K562 (cell line): ENCODE results near the gene WTIP. TPM values are rescaled to one million over a fixed set of nuclear protein-coding genes. Genes with fewer than 3 reads are reported as not detected.

Experiments used
- ATAC-seq: fragments of 200-7000 bp; cut with Tn5 transposase; 3 replicates; pipeline ENCODE4 v1.9.1; 2020; ENCODE audit warnings: moderate library complexity
- BruUV-seq: library from RNA; stranded (reverse); fragments of 400-500 nt; replicated peaks from 2 replicates; lab custom pipeline; 2021; lab: Mats Ljungman, UMichigan
- CTCF ChIA-PET: fragments of 300-600 bp; formaldehyde crosslinking; extraction: SDS; loops from one replicate; lab custom pipeline; 2021; ENCODE audit warnings: low intra/inter-chr PET ratio; lab: Yijun Ruan, JAX
- POLR2A ChIA-PET: fragments of 300-600, 350-650 bp; sonication (Branson Sonifier 250); formaldehyde crosslinking; extraction: SDS; loops from one replicate; lab custom pipeline; 2021; ENCODE audit warnings: antibody characterized with exemption, inconsistent platforms; lab: Yijun Ruan, JAX
- DNase-seq, 4 experiments: peaks; one replicate each; pipeline versions ENCODE4 v3.0.0 to v3.0.0-alpha.2; 2011 to 2018; ENCODE audit warnings: low spot score in 3 of 4, mixed read lengths in 3 of 4; ENCODE audit errors: extremely low read depth in 1 of 4
- FAIRE-seq: peaks from 2 replicates; lab custom pipeline; 2011; peaks lifted over from hg19 to GRCh38; lab: Jason Lieb, UNC
- H2AFZ ChIP-seq: 2 replicates; pipeline ENCODE4 v1.6.0; 2011; ENCODE audit warnings: low read depth, low read length, control low read depth, inconsistent platforms
- H3K27ac ChIP-seq: fragments of 200-600 bp; 3 replicates; pipeline ENCODE4 v1.8.0; 2011; ENCODE audit warnings: low read depth, mild to moderate bottlenecking, control low read depth, inconsistent platforms, low read length, moderate library complexity, mixed read lengths; ENCODE audit errors: extremely low read depth
- H3K27me3 ChIP-seq, 2 experiments: fragments of 300-600 bp in 1 of 2; 2 replicates in 1 of 2; 3 replicates in 1 of 2; pipeline versions ENCODE4 v1.6.0 to v1.8.0; 2011; ENCODE audit warnings: inconsistent platforms in 2 of 2, low read length in 2 of 2, mild to moderate bottlenecking in 1 of 2, mixed read lengths in 1 of 2, moderate library complexity in 1 of 2; ENCODE audit not compliant: control insufficient read depth in 2 of 2, insufficient read depth in 2 of 2
- H3K36me3 ChIP-seq: fragments of 300-600 bp; 3 replicates; pipeline ENCODE4 v1.8.0; 2011; ENCODE audit warnings: mild to moderate bottlenecking, low read length, inconsistent platforms; ENCODE audit not compliant: control insufficient read depth, insufficient read depth
- H3K4me1 ChIP-seq, 2 experiments: fragments of 200-600 bp in 1 of 2; replicated peaks in 1 of 2; 2 replicates in 1 of 2; 3 replicates in 1 of 2; pipeline versions ENCODE4 v1.5.1 to v1.8.0; 2011; ENCODE audit warnings: inconsistent platforms in 2 of 2, low read length in 2 of 2, mild to moderate bottlenecking in 1 of 2, mixed read lengths in 1 of 2, moderate library complexity in 1 of 2; ENCODE audit not compliant: control insufficient read depth in 2 of 2, insufficient read depth in 2 of 2
- H3K4me2 ChIP-seq: 2 replicates; pipeline ENCODE4 v1.6.1; 2011; ENCODE audit warnings: low read length, control low read depth, inconsistent platforms, mixed read lengths; ENCODE audit not compliant: insufficient read depth
- H3K4me3 ChIP-seq: fragments of 200-600 bp; sonication (generic), shearing (Covaris generic); 2 replicates; pipeline ENCODE4 v1.5.1; 2016; ENCODE audit warnings: control low read depth, inconsistent platforms
- H3K79me2 ChIP-seq: fragments of 200-600 bp; 3 replicates; pipeline ENCODE4 v1.8.0; 2011; ENCODE audit warnings: low read length, inconsistent platforms; ENCODE audit not compliant: control insufficient read depth, insufficient read depth
- H3K9ac ChIP-seq, 2 experiments: 2 replicates each; pipeline versions ENCODE4 v1.6.0 to v1.6.1; 2011; ENCODE audit warnings: low read depth in 2 of 2, low read length in 2 of 2, control low read depth in 1 of 2, inconsistent platforms in 1 of 2, mild to moderate bottlenecking in 1 of 2, mixed read lengths in 1 of 2; ENCODE audit not compliant: insufficient read depth in 1 of 2
- H3K9me1 ChIP-seq: one replicate; pipeline ENCODE4 v1.6.0; 2011; ENCODE audit warnings: inconsistent platforms, mild to moderate bottlenecking, low read length, moderate library complexity; ENCODE audit not compliant: control insufficient read depth, insufficient read depth
- H3K9me3 ChIP-seq: replicated peaks from 2 replicates; pipeline ENCODE4 v1.5.1; 2011; ENCODE audit warnings: low read depth, low read length, inconsistent platforms; ENCODE audit not compliant: control insufficient read depth, insufficient read depth
- H4K20me1 ChIP-seq: replicated peaks from 2 replicates; pipeline ENCODE4 v1.6.1; 2011; ENCODE audit warnings: low read length, inconsistent platforms, mixed read lengths; ENCODE audit not compliant: control insufficient read depth, insufficient read depth
- CREM ChIP-seq: IDR thresholded peaks from 2 replicates; pipeline ENCODE4 v1.6.1; 2014; ENCODE audit warnings: antibody characterized with exemption, low read depth
- NR1H2 ChIP-seq: sonication (generic); formaldehyde crosslinking; IDR thresholded peaks from 2 replicates; pipeline ENCODE4 v1.4.0; 2020; ENCODE audit warnings: mild to moderate bottlenecking, missing genetic modification reagents
- POLR2H ChIP-seq: IDR thresholded peaks from 2 replicates; pipeline ENCODE4 v1.6.1; 2016; ENCODE audit warnings: missing genetic modification characterization, low read depth, mild to moderate bottlenecking, control low read depth, missing compliant biosample characterization, moderate library complexity
- RBM39 ChIP-seq: fragments of 200-400 bp; formaldehyde crosslinking; optimal IDR thresholded peaks from 2 replicates; pipeline ENCODE3; 2018; ENCODE audit warnings: low read depth, low read length
- WGBS: fragments of 100-300 bp; shearing (Covaris generic); methylation state at CpG from one replicate; pipeline ENCODE4 v1.1.6; 2016; ENCODE audit warnings: low coverage, mixed read lengths; ENCODE audit not compliant: insufficient coverage; ENCODE audit errors: missing lambda C conversion rate; 5-methylcytosine and 5-hydroxymethylcytosine counted together
- in situ Hi-C: fragments of 300-500 bp; cut with MboI; formaldehyde crosslinking; loops from 4 replicates; pipeline ENCODE4 v1.15.0; 2018; ENCODE audit warnings: inconsistent platforms, mixed read lengths
- intact Hi-C: fragments of 100-400 bp; cut with micrococcal nuclease; formaldehyde crosslinking; loops from 2 replicates; pipeline ENCODE4 v1.14.2; 2022
- polyA plus RNA-seq, 8 experiments: library from polyadenylated mRNA; depleted of rRNA in 4 of 8; stranded (reverse) in 5 of 8; unstranded in 3 of 8; fragments of >200 nt; fragmentation: Nextera tagmentation in 2 of 8; fragmentation: Illumina TruSeq in 1 of 8; extraction: Ambion mirVana in 2 of 8; extraction: Trizol in 1 of 8; gene quantifications; 2 replicates each; pipeline versions ENCODE4 v1.2.1 to v1.2.3, GENCODE V29; 2011 to 2014; ENCODE audit warnings: inconsistent platforms in 1 of 8, missing spikeins in 1 of 8
- total RNA-seq, 7 experiments: library from RNA; depleted of rRNA in 6 of 7; stranded (reverse); fragments of >200 nt in 6 of 7; fragmentation: Illumina TruSeq in 2 of 7; extraction: Trizol in 2 of 7; gene quantifications; 2 replicates each; pipeline versions ENCODE4 v1.2.1 to v1.2.3, GENCODE V29; 2011 to 2021; ENCODE audit warnings: low replicate concordance in 1 of 7
- TF ChIP-seq, protein P1 (sequence below): fragments of 200-600 bp; sonication (generic); IDR thresholded peaks from one replicate; pipeline ENCODE4 v1.6.1; 2012; ENCODE audit warnings: mild to moderate bottlenecking, low read depth, low read length, inconsistent platforms

Gene WTIP
- total and polyA plus RNA-seq, 9 of the 15 experiments (the other 6 are each of a cell fraction or from before 2014, with no cell fraction given): under 0.01 to 0.54 (median 0.27) TPM; not detected in 1

DNA sequence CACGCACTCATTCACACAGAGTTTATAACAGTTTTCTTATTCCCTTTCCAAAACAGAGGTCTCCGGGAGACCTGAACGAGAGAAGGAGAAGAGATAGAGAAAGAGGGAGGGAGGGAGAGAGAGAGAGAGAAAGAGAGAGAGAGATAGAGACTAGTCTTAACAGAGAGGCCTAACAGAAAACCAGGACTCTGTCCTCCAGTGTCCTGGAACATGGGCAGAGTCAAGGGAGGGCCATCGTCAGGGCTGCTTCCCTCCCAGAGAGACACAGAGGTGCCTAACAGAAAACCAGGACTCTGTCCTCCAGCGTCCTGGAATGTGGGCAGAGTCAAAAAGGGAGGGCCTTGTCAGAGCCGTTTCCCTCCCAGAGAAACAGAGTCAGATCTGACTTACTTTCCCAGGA lies 78.7 kb downstream of the WTIP start:
- no peak for TF ChIP-seq POLR2H (tag)
- TF ChIP-seq, protein P1, sequence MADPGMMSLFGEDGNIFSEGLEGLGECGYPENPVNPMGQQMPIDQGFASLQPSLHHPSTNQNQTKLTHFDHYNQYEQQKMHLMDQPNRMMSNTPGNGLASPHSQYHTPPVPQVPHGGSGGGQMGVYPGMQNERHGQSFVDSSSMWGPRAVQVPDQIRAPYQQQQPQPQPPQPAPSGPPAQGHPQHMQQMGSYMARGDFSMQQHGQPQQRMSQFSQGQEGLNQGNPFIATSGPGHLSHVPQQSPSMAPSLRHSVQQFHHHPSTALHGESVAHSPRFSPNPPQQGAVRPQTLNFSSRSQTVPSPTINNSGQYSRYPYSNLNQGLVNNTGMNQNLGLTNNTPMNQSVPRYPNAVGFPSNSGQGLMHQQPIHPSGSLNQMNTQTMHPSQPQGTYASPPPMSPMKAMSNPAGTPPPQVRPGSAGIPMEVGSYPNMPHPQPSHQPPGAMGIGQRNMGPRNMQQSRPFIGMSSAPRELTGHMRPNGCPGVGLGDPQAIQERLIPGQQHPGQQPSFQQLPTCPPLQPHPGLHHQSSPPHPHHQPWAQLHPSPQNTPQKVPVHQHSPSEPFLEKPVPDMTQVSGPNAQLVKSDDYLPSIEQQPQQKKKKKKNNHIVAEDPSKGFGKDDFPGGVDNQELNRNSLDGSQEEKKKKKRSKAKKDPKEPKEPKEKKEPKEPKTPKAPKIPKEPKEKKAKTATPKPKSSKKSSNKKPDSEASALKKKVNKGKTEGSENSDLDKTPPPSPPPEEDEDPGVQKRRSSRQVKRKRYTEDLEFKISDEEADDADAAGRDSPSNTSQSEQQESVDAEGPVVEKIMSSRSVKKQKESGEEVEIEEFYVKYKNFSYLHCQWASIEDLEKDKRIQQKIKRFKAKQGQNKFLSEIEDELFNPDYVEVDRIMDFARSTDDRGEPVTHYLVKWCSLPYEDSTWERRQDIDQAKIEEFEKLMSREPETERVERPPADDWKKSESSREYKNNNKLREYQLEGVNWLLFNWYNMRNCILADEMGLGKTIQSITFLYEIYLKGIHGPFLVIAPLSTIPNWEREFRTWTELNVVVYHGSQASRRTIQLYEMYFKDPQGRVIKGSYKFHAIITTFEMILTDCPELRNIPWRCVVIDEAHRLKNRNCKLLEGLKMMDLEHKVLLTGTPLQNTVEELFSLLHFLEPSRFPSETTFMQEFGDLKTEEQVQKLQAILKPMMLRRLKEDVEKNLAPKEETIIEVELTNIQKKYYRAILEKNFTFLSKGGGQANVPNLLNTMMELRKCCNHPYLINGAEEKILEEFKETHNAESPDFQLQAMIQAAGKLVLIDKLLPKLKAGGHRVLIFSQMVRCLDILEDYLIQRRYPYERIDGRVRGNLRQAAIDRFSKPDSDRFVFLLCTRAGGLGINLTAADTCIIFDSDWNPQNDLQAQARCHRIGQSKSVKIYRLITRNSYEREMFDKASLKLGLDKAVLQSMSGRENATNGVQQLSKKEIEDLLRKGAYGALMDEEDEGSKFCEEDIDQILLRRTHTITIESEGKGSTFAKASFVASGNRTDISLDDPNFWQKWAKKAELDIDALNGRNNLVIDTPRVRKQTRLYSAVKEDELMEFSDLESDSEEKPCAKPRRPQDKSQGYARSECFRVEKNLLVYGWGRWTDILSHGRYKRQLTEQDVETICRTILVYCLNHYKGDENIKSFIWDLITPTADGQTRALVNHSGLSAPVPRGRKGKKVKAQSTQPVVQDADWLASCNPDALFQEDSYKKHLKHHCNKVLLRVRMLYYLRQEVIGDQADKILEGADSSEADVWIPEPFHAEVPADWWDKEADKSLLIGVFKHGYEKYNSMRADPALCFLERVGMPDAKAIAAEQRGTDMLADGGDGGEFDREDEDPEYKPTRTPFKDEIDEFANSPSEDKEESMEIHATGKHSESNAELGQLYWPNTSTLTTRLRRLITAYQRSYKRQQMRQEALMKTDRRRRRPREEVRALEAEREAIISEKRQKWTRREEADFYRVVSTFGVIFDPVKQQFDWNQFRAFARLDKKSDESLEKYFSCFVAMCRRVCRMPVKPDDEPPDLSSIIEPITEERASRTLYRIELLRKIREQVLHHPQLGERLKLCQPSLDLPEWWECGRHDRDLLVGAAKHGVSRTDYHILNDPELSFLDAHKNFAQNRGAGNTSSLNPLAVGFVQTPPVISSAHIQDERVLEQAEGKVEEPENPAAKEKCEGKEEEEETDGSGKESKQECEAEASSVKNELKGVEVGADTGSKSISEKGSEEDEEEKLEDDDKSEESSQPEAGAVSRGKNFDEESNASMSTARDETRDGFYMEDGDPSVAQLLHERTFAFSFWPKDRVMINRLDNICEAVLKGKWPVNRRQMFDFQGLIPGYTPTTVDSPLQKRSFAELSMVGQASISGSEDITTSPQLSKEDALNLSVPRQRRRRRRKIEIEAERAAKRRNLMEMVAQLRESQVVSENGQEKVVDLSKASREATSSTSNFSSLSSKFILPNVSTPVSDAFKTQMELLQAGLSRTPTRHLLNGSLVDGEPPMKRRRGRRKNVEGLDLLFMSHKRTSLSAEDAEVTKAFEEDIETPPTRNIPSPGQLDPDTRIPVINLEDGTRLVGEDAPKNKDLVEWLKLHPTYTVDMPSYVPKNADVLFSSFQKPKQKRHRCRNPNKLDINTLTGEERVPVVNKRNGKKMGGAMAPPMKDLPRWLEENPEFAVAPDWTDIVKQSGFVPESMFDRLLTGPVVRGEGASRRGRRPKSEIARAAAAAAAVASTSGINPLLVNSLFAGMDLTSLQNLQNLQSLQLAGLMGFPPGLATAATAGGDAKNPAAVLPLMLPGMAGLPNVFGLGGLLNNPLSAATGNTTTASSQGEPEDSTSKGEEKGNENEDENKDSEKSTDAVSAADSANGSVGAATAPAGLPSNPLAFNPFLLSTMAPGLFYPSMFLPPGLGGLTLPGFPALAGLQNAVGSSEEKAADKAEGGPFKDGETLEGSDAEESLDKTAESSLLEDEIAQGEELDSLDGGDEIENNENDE: no peak
- no peak for TF ChIP-seq RBM39
- TF ChIP-seq NR1H2 (CRISPR knock-in tag): no peak
- no peak for TF ChIP-seq CREM
- no peaks in the 10 kb centered on the region for H3K9me1 ChIP-seq
- DNase-seq (no peak), ATAC-seq (no peak), FAIRE-seq (no peak)
- CTCF ChIA-PET: no interaction called here
- H3K79me2 ChIP-seq: no peaks in the 10 kb centered on the region
- no peaks in the 10 kb centered on the region for H4K20me1 ChIP-seq
- BruUV-seq: no TSS peak
- H3K27me3 ChIP-seq: peaks cover 4 to 21% of the 10 kb centered on the region in 2 experiments; a peak in 3 of 5 replicates
- H3K4me3 ChIP-seq: no peak overlapping the region
- H3K36me3 ChIP-seq: no peaks in the 10 kb centered on the region
- H3K9me3 ChIP-seq: no peaks in the 10 kb centered on the region
- H3K27ac ChIP-seq: no peak overlapping the region
- H3K9ac ChIP-seq: no peak overlapping the region
- in situ Hi-C loops: no loop called here
- WGBS: 2% methylated on average over 6 of the region's 6 CpGs
- no peak overlapping the region for H2AFZ ChIP-seq
- H3K4me2 ChIP-seq: no peak overlapping the region
- intact Hi-C loops: no loop called here
- H3K4me1 ChIP-seq: no peaks in the 10 kb centered on the region
- POLR2A ChIA-PET: no interaction called here
